ENCODE data around the gene DYNLT1. TPM values are rescaled to one million over a fixed set of nuclear protein-coding genes. Genes with fewer than 3 reads are reported as not detected.

Gene DYNLT1
- total RNA-seq, 4 donors from 2014 or later: 40.5 to 77.9 (median 60.6) TPM

GRCh38 chr6:158640519-158640918 is 4.0 kb downstream of the DYNLT1 start:
- no peak for TF ChIP-seq CTCF (IDR thresholded peaks at IDR 0.05; ENCODE audit: low read depth)

DNA sequence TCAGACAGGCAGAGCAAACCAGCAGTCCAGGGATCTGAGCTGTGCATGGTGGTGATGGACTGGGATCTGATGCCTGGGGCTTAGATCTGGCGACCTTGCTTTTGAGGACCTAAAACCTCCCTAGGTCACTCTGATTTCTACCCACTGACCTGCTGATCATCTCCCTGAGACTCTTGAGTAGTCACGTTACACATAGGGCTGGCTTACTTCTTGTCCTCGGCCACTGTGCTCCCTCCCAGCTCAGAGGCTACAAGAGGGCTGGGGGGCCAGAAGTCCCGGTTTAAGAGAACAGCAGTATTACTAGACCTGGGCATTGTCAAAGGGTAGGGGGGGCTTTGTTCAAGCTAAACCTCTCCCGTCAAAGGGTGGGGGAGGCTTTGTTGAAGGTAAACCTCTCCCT is 5.5 kb downstream of the DYNLT1 start:
- no peak for TF ChIP-seq CTCF (IDR thresholded peaks at IDR 0.05; ENCODE audit: low read depth)

GRCh38 chr6:158638324-158638854 is 6.2 kb downstream of the DYNLT1 start:
- no peak for TF ChIP-seq CTCF (IDR thresholded peaks at IDR 0.05; ENCODE audit: low read depth)

DNA sequence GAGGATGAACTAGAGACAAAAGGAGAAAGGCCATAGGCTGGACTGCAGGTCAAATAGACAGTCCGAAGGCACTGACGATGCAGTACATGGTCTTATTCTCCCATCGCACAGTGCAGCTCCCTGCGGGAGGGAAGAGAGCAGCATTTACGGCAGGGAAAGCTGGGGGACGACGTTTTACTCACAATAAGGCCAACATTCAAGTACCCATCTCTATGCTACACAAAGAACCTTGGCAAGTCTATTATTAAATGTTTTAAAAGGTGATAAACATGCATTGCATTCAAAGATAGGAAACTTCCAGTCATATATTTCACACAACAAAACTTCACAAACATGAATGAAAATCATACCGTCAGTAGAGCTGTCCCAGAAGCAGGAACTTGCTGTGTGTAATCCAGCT is 7.8 kb downstream of the DYNLT1 start:
- TF ChIP-seq CTCF (IDR thresholded peaks at IDR 0.05; ENCODE audit: low read depth): no peak

DNA sequence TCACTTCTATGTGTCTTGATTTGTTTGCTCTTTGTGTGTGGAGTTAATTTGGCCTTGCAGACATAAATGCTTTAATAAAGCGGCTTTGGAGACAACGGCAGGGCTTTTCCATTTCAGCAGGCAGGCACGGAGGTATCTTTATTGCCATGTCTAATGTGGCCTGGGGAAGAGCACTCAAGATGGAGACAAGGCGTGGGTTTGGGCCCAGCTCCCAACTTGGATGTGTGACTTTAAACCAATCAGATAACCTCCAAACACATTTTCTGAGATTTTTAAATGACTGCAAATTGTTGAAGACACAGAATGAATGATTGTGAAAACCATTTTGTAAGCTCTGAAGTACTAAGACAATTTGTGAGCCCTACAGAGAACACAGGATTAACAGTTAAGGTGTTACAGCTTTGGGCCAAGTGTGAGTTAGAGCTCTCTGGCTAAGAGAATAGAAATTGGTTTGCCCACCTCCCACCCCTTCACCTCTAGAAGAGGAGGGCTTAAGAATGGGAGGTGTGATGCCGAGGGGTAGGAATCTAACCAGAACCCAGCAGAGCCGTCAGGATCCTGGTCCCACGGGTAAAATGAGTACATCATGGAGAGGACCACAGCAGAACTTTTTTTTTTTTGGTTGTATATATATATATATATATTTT is 9.0 kb downstream of the DYNLT1 start:
- TF ChIP-seq CTCF (IDR thresholded peaks at IDR 0.05; ENCODE audit: low read depth): no peak

DNA sequence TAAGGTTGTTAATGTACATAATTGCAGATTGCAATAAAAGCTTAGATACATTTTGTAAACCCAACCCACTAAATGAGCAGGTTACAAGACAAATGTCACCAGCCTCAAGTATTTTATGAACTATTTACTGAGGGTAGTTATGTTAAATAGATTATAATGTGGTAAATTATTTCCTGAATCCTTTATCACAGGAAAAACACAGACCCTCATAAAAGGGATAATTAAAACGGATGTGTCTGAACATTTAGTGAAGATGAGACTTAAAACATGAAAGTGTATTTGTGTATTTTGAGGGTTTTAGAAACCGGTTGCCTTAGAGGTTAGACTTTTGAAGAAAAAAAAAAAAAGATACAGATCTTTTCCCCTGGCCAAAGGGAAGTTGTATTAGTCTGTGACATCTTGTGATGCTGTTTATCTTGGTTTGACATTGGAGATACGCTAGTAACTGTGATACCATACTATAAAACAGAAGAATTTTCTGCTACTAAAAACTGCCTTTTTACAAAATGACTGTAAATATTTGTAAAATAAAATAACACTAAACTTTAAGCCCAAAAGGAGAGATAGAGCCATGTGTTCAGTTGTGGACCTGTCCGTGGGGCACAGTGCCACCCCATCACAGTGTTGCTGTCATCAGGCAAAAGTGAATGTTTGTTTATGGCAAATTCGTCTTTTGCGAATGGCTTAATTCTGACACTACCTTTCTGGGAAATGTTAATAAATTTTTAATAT is 9.7 kb downstream of the DYNLT1 start:
- TF ChIP-seq CTCF (IDR thresholded peaks at IDR 0.05; ENCODE audit: low read depth): no peak

DNA sequence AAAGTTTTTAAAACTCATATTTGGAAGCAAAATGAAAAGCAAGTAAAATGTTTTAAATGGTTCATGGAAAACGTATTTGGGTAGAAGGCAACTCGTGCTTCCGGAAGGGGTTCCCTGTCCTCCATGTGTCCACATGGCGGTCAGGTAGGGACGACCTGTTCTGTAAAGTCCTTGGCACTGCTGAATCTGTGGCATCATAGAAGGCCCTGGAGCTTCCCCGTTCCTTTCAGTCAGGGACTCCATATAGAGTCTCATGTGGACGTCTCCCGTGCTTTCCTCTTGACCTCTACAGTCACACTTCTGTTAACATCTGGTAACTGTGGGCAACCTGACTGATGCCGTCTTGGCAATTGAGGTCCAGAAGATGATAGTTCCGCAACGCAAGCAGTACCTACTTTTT is 11.4 kb downstream of the DYNLT1 start:
- no peak for TF ChIP-seq CTCF (IDR thresholded peaks at IDR 0.05; ENCODE audit: low read depth)
